ENCODE measurements around the gene SHISA5.

DNA sequence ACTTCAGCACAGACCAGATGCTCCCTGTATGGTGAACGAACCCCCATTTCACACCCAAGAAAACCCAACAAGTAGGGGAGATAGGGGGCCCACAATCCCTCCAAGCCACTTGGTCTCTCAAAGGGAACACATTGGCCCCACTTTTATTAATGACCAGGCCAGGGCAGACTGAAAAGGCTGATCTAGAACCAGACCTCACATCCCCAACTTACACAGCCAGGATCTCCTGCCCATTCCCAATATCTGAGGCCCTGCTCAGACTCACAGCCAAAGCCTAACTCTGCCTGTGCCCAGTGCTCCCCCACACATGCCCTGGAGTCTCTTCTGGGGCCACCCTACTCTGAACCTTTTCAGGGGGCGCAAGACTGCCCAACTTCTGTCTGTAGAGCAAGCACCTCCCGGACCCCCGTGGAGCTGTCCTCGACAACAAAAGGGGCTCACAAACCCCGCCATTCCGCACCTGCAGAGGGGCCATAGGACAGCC is 75.8 kb downstream of the SHISA5 start:
- TF ChIP-seq, protein P1, sequence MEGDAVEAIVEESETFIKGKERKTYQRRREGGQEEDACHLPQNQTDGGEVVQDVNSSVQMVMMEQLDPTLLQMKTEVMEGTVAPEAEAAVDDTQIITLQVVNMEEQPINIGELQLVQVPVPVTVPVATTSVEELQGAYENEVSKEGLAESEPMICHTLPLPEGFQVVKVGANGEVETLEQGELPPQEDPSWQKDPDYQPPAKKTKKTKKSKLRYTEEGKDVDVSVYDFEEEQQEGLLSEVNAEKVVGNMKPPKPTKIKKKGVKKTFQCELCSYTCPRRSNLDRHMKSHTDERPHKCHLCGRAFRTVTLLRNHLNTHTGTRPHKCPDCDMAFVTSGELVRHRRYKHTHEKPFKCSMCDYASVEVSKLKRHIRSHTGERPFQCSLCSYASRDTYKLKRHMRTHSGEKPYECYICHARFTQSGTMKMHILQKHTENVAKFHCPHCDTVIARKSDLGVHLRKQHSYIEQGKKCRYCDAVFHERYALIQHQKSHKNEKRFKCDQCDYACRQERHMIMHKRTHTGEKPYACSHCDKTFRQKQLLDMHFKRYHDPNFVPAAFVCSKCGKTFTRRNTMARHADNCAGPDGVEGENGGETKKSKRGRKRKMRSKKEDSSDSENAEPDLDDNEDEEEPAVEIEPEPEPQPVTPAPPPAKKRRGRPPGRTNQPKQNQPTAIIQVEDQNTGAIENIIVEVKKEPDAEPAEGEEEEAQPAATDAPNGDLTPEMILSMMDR (IDR thresholded peaks at IDR 0.05; ENCODE audit: poor library complexity), result no peak
- TF ChIP-seq EZH2phosphoT487 (IDR thresholded peaks at IDR 0.05; ENCODE audit: low read depth, severe bottlenecking, unreplicated experiment), result no peak
